ENCODE measurements around the gene SCOC.

The SCOC gene

GRCh38 chr4:140373328-140374129, at the start of gene SCOC:
Gene SCOC (plus strand): TSS chr4:140373646. CDS start chr4:140379171, 5,525 bp downstream.
- TF ChIP-seq CTCF (conservative IDR thresholded peaks at IDR 0.05) (no peak), ZFX (IDR thresholded peaks at IDR 0.05) (peak; percentile 86)
- H3K27ac ChIP-seq, result peak within 1 kb of the TSS; percentile 92

- H3K27ac ChIP-seq, result no peak overlapping the region
- TF ChIP-seq CTCF (conservative IDR thresholded peaks at IDR 0.05) (peak; percentile 67), ZFX (IDR thresholded peaks at IDR 0.05) (no peak)
These were observed 47.0 kb upstream of the SCOC start for GRCh38 chr4:140326395-140326993.

DNA sequence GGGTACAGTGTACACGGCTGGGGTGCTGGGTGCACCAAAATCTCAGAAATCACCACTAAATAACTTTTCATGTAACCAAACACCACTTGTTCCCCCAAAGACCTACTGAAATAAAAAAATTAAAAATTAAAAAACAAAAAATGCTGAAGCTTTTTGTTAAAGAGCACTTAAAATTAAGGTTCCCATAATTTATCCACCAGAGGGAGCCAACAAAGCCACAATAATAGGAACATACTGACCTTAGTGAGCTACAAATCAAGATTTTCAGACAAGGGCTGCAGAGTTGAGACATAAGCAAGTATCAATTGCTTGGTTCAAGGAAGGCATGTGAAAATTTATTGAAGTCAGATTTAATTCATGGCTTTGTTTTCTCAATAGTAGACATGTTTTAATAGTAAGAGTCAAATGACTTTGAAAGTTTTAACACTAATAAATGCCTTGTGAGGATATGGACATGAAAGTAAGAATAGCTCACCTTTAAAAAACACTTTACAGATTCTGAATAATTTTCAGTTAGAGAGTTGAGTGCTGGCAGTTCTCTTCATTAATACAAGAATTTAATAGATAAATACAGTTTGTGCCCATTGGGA, 43.0 kb upstream of the SCOC start:
- no peak for TF ChIP-seq ZFX (IDR thresholded peaks at IDR 0.05)
- TF ChIP-seq CTCF (conservative IDR thresholded peaks at IDR 0.05), result peak; percentile 77
- H3K27ac ChIP-seq, result no peak overlapping the region

- H3K27ac ChIP-seq, result no peak overlapping the region
- TF ChIP-seq ZFX (IDR thresholded peaks at IDR 0.05) (no peak), CTCF (conservative IDR thresholded peaks at IDR 0.05) (no peak)
These were observed 42.2 kb upstream of the SCOC start for GRCh38 chr4:140331245-140331644.

DNA sequence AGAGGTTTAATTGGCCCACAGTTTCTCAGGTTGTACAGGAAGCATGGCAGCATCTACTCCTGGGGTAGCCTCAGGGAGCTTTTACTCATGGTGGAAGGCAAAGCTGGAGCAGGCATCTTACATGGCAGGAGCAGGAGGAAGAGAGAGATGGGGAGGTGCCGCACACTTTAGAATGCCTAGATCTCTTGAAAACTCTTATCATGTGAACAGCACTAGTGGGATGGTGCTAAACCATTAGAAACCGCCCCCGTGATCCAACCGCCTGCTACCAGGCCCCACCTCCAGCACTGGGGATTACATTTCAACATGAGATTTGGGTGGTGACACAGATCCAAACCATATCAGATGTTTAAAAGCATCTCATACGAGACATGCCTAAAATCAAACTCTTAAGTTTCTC, 41.6 kb upstream of the SCOC start:
- TF ChIP-seq CTCF (conservative IDR thresholded peaks at IDR 0.05) (no peak), ZFX (IDR thresholded peaks at IDR 0.05) (no peak)
- H3K27ac ChIP-seq, result peak overlapping the region; percentile 44; the same call in 1 of the 2 replicates

GRCh38 chr4:140332734-140333133, 40.7 kb upstream of the SCOC start:
- peak overlapping the region; percentile 44 for H3K27ac ChIP-seq
- TF ChIP-seq ZFX (IDR thresholded peaks at IDR 0.05), result no peak
- TF ChIP-seq CTCF (conservative IDR thresholded peaks at IDR 0.05), result no peak

GRCh38 chr4:140333523-140333922, 39.9 kb upstream of the SCOC start:
- TF ChIP-seq CTCF (conservative IDR thresholded peaks at IDR 0.05), result no peak
- no peak for TF ChIP-seq ZFX (IDR thresholded peaks at IDR 0.05)
- H3K27ac ChIP-seq, result peak overlapping the region; percentile 45; the same call in 1 of the 2 replicates

All from C4-2B (cell line).